Aorta (tissue), 5 donors: ENCODE measurements around the gene MAP2K2. TPM values are rescaled to one million over a fixed set of nuclear protein-coding genes. Genes with fewer than 3 reads are reported as not detected.
A peak's percentile ranks its signal among the peaks of the same experiment; 100 is the strongest.

Experiments used
- ATAC-seq: fragments of 200-7000 bp; cut with Tn5 transposase; one replicate; pipeline ENCODE4 v1.9.1; 2022; ENCODE audit warnings: moderate library complexity; ENCODE audit not compliant: low FRiP score
- DNase-seq, 2 donors: peaks; one replicate each; pipeline ENCODE4 v3.0.0-alpha.2; 2020
- H3K27ac ChIP-seq, 2 donors: one replicate each; pipeline ENCODE4 v1.5.1; 2013; ENCODE audit warnings: low read length in 2 of 2, mild to moderate bottlenecking in 2 of 2, moderate library complexity in 2 of 2, control low read depth in 1 of 2, inconsistent platforms in 1 of 2, low read depth in 1 of 2
- H3K27me3 ChIP-seq, 2 donors: one replicate each; pipeline ENCODE4 v1.6.1; 2013; ENCODE audit warnings: control low read depth in 1 of 2, low read length in 1 of 2, mild to moderate bottlenecking in 1 of 2, moderate library complexity in 1 of 2; ENCODE audit not compliant: insufficient read depth in 2 of 2, control insufficient read depth in 1 of 2
- H3K36me3 ChIP-seq, 2 donors: one replicate each; pipeline ENCODE4 v1.6.1; 2013; ENCODE audit warnings: control low read depth in 1 of 2, low read length in 1 of 2, mild to moderate bottlenecking in 1 of 2; ENCODE audit not compliant: insufficient read depth in 2 of 2, control insufficient read depth in 1 of 2
- H3K4me1 ChIP-seq, 2 donors: one replicate each; pipeline ENCODE4 v1.6.1; 2013; ENCODE audit warnings: low read length in 2 of 2, control low read depth in 1 of 2, mild to moderate bottlenecking in 1 of 2, moderate library complexity in 1 of 2; ENCODE audit not compliant: insufficient read depth in 2 of 2, control insufficient read depth in 1 of 2
- H3K4me3 ChIP-seq, 2 donors: one replicate each; pipeline ENCODE4 v1.5.1; 2013; ENCODE audit warnings: low read length in 2 of 2, control low read depth in 1 of 2, mild to moderate bottlenecking in 1 of 2
- H3K9me3 ChIP-seq: one replicate; pipeline ENCODE4 v1.6.1; 2013; ENCODE audit warnings: mild to moderate bottlenecking, low read length; ENCODE audit not compliant: control insufficient read depth
- WGBS, 2 donors: extraction: QIAGEN DNeasy Blood & Tissue Kit; methylation state at CpG; one replicate each; pipeline ENCODE4 v1.1.7; 2013; 5-methylcytosine and 5-hydroxymethylcytosine counted together
- intact Hi-C, 2 donors: fragments of 100-400 bp; cut with DNase I; formaldehyde crosslinking; loops; one replicate each; pipeline versions ENCODE4 v1.14.2 to v1.15.0; 2022
- polyA plus RNA-seq, 2 donors: library from polyadenylated mRNA; stranded (reverse); fragments of 200-250 nt; gene quantifications; one replicate each; pipeline ENCODE4 v1.2.3, GENCODE V29; 2013
- total RNA-seq, 2 donors: library from RNA; stranded (reverse); fragmentation: NEBNext Ultra II Directional; extraction: Animal tissue kit (Norgen Biotek cat#: 25700); gene quantifications; one replicate each; pipeline ENCODE4 v1.2.1, GENCODE V29; 2021
- donor health status: healthy with polysubstance abuse.
- donor health status: Bipolar disorder and iron deficiency.
- donor health status: DM: no; HTN: no; CAD: no.
- donor health status: DM: no; HTN: no; CAD: no.
- donor health status: DM: yes; HTN: yes; CAD: no.

The MAP2K2 gene
- total and polyA plus RNA-seq, 4 donors: 80.8 to 230 (median 90.1) TPM

GRCh38 chr19:4061683-4062418, 62.1 kb downstream of the MAP2K2 start:
- DNase-seq: peak in 1 of 2 donors; percentile 75
- Histone ChIP-seq H3K9me3 (no peaks in the 10 kb centered on the region), H3K36me3 (no peaks in the 10 kb centered on the region), H3K4me3 (peak overlapping the region in 1 of 2 donors; percentile 24), H3K4me1 (no peaks in the 10 kb centered on the region), H3K27ac (peak overlapping the region in 1 of 2 donors; percentile 45), H3K27me3 (no peaks in the 10 kb centered on the region)
- WGBS, 2 donors: 62 to 64% methylated on average over 29 of the region's 29 CpGs
- intact Hi-C loops: no loop called here
- no peak for ATAC-seq

- H3K4me3 ChIP-seq: peak overlapping the region in 1 of 2 donors; percentile 24
- H3K9me3 ChIP-seq: no peaks in the 10 kb centered on the region
- 5 to 9% methylated on average over 22 to 23 of the region's 23 CpGs for WGBS, 2 donors
- ATAC-seq (no peak), DNase-seq (peak; percentile 86 to 95)
- peak overlapping the region in 1 of 2 donors; percentile 45 for H3K27ac ChIP-seq
- no peaks in the 10 kb centered on the region for H3K4me1 ChIP-seq
- no peaks in the 10 kb centered on the region for H3K36me3 ChIP-seq
- intact Hi-C loops: no loop called here
- no peaks in the 10 kb centered on the region for H3K27me3 ChIP-seq
Measured at GRCh38 chr19:4061178-4061682, 62.7 kb downstream of the MAP2K2 start.

GRCh38 chr19:4060621-4061177, 63.2 kb downstream of the MAP2K2 start:
- Histone ChIP-seq H3K27me3 (no peaks in the 10 kb centered on the region), H3K9me3 (no peaks in the 10 kb centered on the region), H3K36me3 (no peaks in the 10 kb centered on the region), H3K4me1 (no peaks in the 10 kb centered on the region), H3K27ac (peak overlapping the region in 1 of 2 donors; percentile 38), H3K4me3 (no peak overlapping the region)
- intact Hi-C loops: no loop called here
- ATAC-seq (no peak), DNase-seq (no peak)
- 82 to 84% methylated on average over 16 of the region's 16 CpGs for WGBS, 2 donors

- Histone ChIP-seq H3K9me3 (no peaks in the 10 kb centered on the region), H3K36me3 (no peaks in the 10 kb centered on the region), H3K4me1 (no peaks in the 10 kb centered on the region), H3K27ac (peak overlapping the region; percentile 57 to 70), H3K4me3 (no peak overlapping the region), H3K27me3 (no peaks in the 10 kb centered on the region)
- intact Hi-C loops: loop anchor here in 1 of 2 donors (5.0 kb wide), 2 partner anchors 53 to 1793 kb away; partner anchors contain the start of gene PIAS4
- DNase-seq: peak in 1 of 2 donors; percentile 89
- WGBS, 2 donors: 61 to 63% methylated on average over 40 to 42 of the region's 42 CpGs
- no peak for ATAC-seq
Measured at GRCh38 chr19:4059891-4060620, 63.9 kb downstream of the MAP2K2 start.

GRCh38 chr19:4059453-4059871, 64.5 kb downstream of the MAP2K2 start:
- intact Hi-C loops: loop anchor here in 1 of 2 donors (5.0 kb wide), 2 partner anchors 52 to 1792 kb away; partner anchors contain the start of gene PIAS4
- Histone ChIP-seq H3K27me3 (no peaks in the 10 kb centered on the region), H3K4me1 (no peaks in the 10 kb centered on the region), H3K9me3 (no peaks in the 10 kb centered on the region), H3K4me3 (no peak overlapping the region), H3K27ac (peak overlapping the region; percentile 57 to 70), H3K36me3 (peaks cover 0 to 4% of the 10 kb centered on the region in 2 donors)
- peak in 1 of 2 donors; percentile 76 for DNase-seq
- ATAC-seq: no peak
- 39 to 55% methylated on average over 18 to 19 of the region's 19 CpGs for WGBS, 2 donors

- ATAC-seq (peak; percentile 23), DNase-seq (peak; percentile 59 to 76)
- no peaks in the 10 kb centered on the region for H3K4me1 ChIP-seq
- no peak overlapping the region for H3K4me3 ChIP-seq
- H3K27me3 ChIP-seq: no peaks in the 10 kb centered on the region
- WGBS, 2 donors: 31 to 41% methylated on average over 29 to 30 of the region's 30 CpGs
- H3K27ac ChIP-seq: peak overlapping the region; percentile 57 to 70
- no peaks in the 10 kb centered on the region for H3K9me3 ChIP-seq
- H3K36me3 ChIP-seq: peaks cover 2 to 4% of the 10 kb centered on the region in 2 donors
- intact Hi-C loops: loop anchor here in 1 of 2 donors (5.0 kb wide), 2 partner anchors 52 to 1792 kb away; partner anchors contain the start of gene PIAS4
Measured at GRCh38 chr19:4058693-4059452, 65.0 kb downstream of the MAP2K2 start.

- H3K4me1 ChIP-seq: no peaks in the 10 kb centered on the region
- 32 to 34% methylated on average over 22 of the region's 22 CpGs for WGBS, 2 donors
- no peaks in the 10 kb centered on the region for H3K27me3 ChIP-seq
- H3K27ac ChIP-seq: peak overlapping the region; percentile 57 to 70
- no peak overlapping the region for H3K4me3 ChIP-seq
- intact Hi-C loops: loop anchor here in 1 of 2 donors (5.0 kb wide), 2 partner anchors 51 to 1791 kb away; partner anchors contain the start of gene PIAS4
- no peaks in the 10 kb centered on the region for H3K9me3 ChIP-seq
- peaks cover 2 to 10% of the 10 kb centered on the region in 2 donors for H3K36me3 ChIP-seq
- ATAC-seq: peak; percentile 87
- peak; percentile 94 to 97 for DNase-seq
Measured at GRCh38 chr19:4057931-4058692, 65.8 kb downstream of the MAP2K2 start.
